HEK293T (cell line): ENCODE data around the gene GBA3.

Experiments
- CTCF ChIA-PET: fragments of 350-600 bp; formaldehyde crosslinking; extraction: SDS; loops from one replicate; lab custom pipeline; 2021; ENCODE audit warnings: antibody characterized with exemption, inconsistent platforms; lab: Yijun Ruan, JAX
- POLR2A ChIA-PET: fragments of 350-600 bp; formaldehyde crosslinking; extraction: SDS; loops from one replicate; lab custom pipeline; 2020; ENCODE audit warnings: antibody characterized with exemption, inconsistent platforms; lab: Yijun Ruan, JAX
- DNase-seq: peaks from one replicate; pipeline ENCODE4 v3.0.0; 2012; ENCODE audit warnings: mixed read lengths; ENCODE audit errors: extremely low spot score
- ARNT ChIP-seq: fragments of 450-650 bp; IDR thresholded peaks from 2 replicates; pipeline ENCODE4 v1.6.1; 2017; ENCODE audit warnings: mild to moderate bottlenecking
- BHLHE40 ChIP-seq: fragments of 450-650 bp; IDR thresholded peaks from 2 replicates; pipeline ENCODE4 v1.6.1; 2016; ENCODE audit warnings: mild to moderate bottlenecking, moderate library complexity, borderline replicate concordance
- CTBP1 ChIP-seq: fragments of 450-650 bp; IDR thresholded peaks from 2 replicates; pipeline ENCODE4 v1.6.1; 2016; ENCODE audit warnings: borderline replicate concordance
- ELF4 ChIP-seq: fragments of 450-650 bp; IDR thresholded peaks from 2 replicates; pipeline ENCODE4 v1.6.1; 2017; ENCODE audit warnings: antibody characterized with exemption
- FOXA1 ChIP-seq: fragments of 450-650 bp; IDR thresholded peaks from 2 replicates; pipeline ENCODE4 v1.6.1; 2016; ENCODE audit warnings: mild to moderate bottlenecking
- FOXK2 ChIP-seq: fragments of 450-650 bp; IDR thresholded peaks from 2 replicates; pipeline ENCODE4 v1.6.1; 2016; ENCODE audit warnings: mild to moderate bottlenecking
- FOXM1 ChIP-seq: fragments of 450-650 bp; IDR thresholded peaks from 2 replicates; pipeline ENCODE4 v1.6.1; 2017; ENCODE audit warnings: mild to moderate bottlenecking, borderline replicate concordance
- HDGF ChIP-seq: fragments of 450-650 bp; IDR thresholded peaks from 2 replicates; pipeline ENCODE4 v1.6.1; 2017; ENCODE audit warnings: antibody characterized with exemption, borderline replicate concordance
- L3MBTL2 ChIP-seq: fragments of 450-650 bp; conservative IDR thresholded peaks from 2 replicates; pipeline ENCODE4 v1.6.1; 2016; ENCODE audit warnings: mild to moderate bottlenecking
- LEF1 ChIP-seq: fragments of 450-650 bp; IDR thresholded peaks from 2 replicates; pipeline ENCODE4 v1.6.1; 2017; ENCODE audit warnings: mild to moderate bottlenecking, borderline replicate concordance
- NFRKB ChIP-seq: fragments of 450-650 bp; IDR thresholded peaks from 2 replicates; pipeline ENCODE4 v1.6.1; 2016; ENCODE audit warnings: mild to moderate bottlenecking, moderate library complexity
- PKNOX1 ChIP-seq: fragments of 450-650 bp; IDR thresholded peaks from 2 replicates; pipeline ENCODE4 v1.6.1; 2016
- SP1 ChIP-seq: fragments of 450-650 bp; IDR thresholded peaks from 2 replicates; pipeline ENCODE4 v1.6.1; 2017
- SUZ12 ChIP-seq: fragments of 450-650 bp; IDR thresholded peaks from 2 replicates; pipeline ENCODE4 v1.6.1; 2016; ENCODE audit warnings: mild to moderate bottlenecking
- TARDBP ChIP-seq: fragments of 450-650 bp; IDR thresholded peaks from 2 replicates; pipeline ENCODE4 v1.6.1; 2016
- ZNF384 ChIP-seq: fragments of 450-650 bp; IDR thresholded peaks from 2 replicates; pipeline ENCODE4 v1.6.1; 2016

GBA3 gene

GRCh38 chr4:22802876-22803275 is 110.1 kb downstream of the GBA3 start:
- no peak for DNase-seq
- no peak for TF ChIP-seq PKNOX1
- CTCF ChIA-PET = no interaction called here
- POLR2A ChIA-PET = no interaction called here

- DNase-seq = no peak
- no peak for TF ChIP-seq FOXA1
- TF ChIP-seq ARNT = no peak
- no peak for TF ChIP-seq NFRKB
- no peak for TF ChIP-seq LEF1
- TF ChIP-seq L3MBTL2 = no peak
- TF ChIP-seq SP1 = no peak
- TF ChIP-seq FOXM1 = no peak
- no peak for TF ChIP-seq CTBP1
- TF ChIP-seq PKNOX1 = no peak
- TF ChIP-seq BHLHE40 = no peak
- no peak for TF ChIP-seq FOXK2
- no peak for TF ChIP-seq TARDBP
- TF ChIP-seq ELF4 = no peak
- no peak for TF ChIP-seq SUZ12
- POLR2A ChIA-PET = no interaction called here
- CTCF ChIA-PET = no interaction called here
These were observed 110.8 kb downstream of the GBA3 start for GRCh38 chr4:22803512-22803911.

- ChIA-PET CTCF (no interaction called here), POLR2A (no interaction called here)
- no peak for DNase-seq
- TF ChIP-seq LEF1 (no peak), SUZ12 (no peak), BHLHE40 (no peak), FOXA1 (no peak), PKNOX1 (no peak), TARDBP (no peak), FOXK2 (no peak), ELF4 (no peak), ARNT (no peak), HDGF (no peak), NFRKB (no peak), SP1 (no peak), ZNF384 (no peak), L3MBTL2 (no peak), CTBP1 (no peak), FOXM1 (no peak)
These were observed 122.2 kb downstream of the GBA3 start for GRCh38 chr4:22814906-22815305.

GRCh38 chr4:22824091-22824490 is 131.4 kb downstream of the GBA3 start:
- TF ChIP-seq LEF1 (no peak), FOXM1 (no peak), FOXK2 (no peak), ELF4 (no peak), ZNF384 (no peak), CTBP1 (no peak), NFRKB (no peak), SP1 (no peak), ARNT (no peak)
- CTCF ChIA-PET = no interaction called here
- no peak for DNase-seq
- POLR2A ChIA-PET = no interaction called here

- no peak for DNase-seq
- TF ChIP-seq ELF4 (no peak), NFRKB (no peak), L3MBTL2 (no peak), BHLHE40 (no peak)
- ChIA-PET POLR2A (interaction anchor here (0.6 kb wide), 1 partner anchor 195 kb away, joined by 3 read pairs; no protein-coding TSS in a partner anchor), CTCF (no interaction called here)
These were observed 149.8 kb downstream of the GBA3 start for GRCh38 chr4:22842360-22843018.

GRCh38 chr4:22848332-22848731 is 155.6 kb downstream of the GBA3 start:
- DNase-seq = no peak
- ChIA-PET CTCF (interaction anchor here (0.6 kb wide), 1 partner anchor 26 kb away, joined by 4 read pairs; no protein-coding TSS in a partner anchor), POLR2A (no interaction called here)
- no peak for TF ChIP-seq ARNT

GRCh38 chr4:22850055-22850454 is 157.3 kb downstream of the GBA3 start:
- no peak for DNase-seq
- POLR2A ChIA-PET = no interaction called here
- no peak for TF ChIP-seq ELF4
- TF ChIP-seq ZNF384 = no peak
- no peak for TF ChIP-seq SP1
- TF ChIP-seq TARDBP = no peak
- no peak for TF ChIP-seq BHLHE40
- TF ChIP-seq PKNOX1 = no peak
- no peak for TF ChIP-seq FOXK2
- TF ChIP-seq NFRKB = no peak
- TF ChIP-seq CTBP1 = no peak
- no peak for TF ChIP-seq L3MBTL2
- TF ChIP-seq ARNT = no peak
- CTCF ChIA-PET = no interaction called here
